Bronchial epithelial cell (primary cell): ENCODE results near the gene HTR4. TPM values are rescaled to one million over a fixed set of nuclear protein-coding genes. Genes with fewer than 3 reads are reported as not detected.

Experiments
- DNase-seq: peaks from one replicate; pipeline ENCODE4 v3.0.0-alpha.2; 2010; ENCODE audit warnings: low read depth
- FAIRE-seq: peaks from 2 replicates; lab custom pipeline; 2011; peaks lifted over from hg19 to GRCh38; lab: Jason Lieb, UNC
- H3K27me3 ChIP-seq: 2 replicates; pipeline ENCODE4 v1.5.1; 2011; ENCODE audit warnings: low read length; ENCODE audit not compliant: control insufficient read depth, insufficient read depth
- H3K36me3 ChIP-seq: 2 replicates; pipeline ENCODE4 v1.5.1; 2011; ENCODE audit warnings: low read length; ENCODE audit not compliant: control insufficient read depth, insufficient read depth
- H3K4me3 ChIP-seq: 2 replicates; pipeline ENCODE4 v1.5.1; 2011; ENCODE audit warnings: mild to moderate bottlenecking, low read depth, low read length, control low read depth
- total RNA-seq: library from RNA; depleted of rRNA; stranded (reverse); fragments of >200 nt; gene quantifications from 2 replicates; pipeline ENCODE4 v1.2.1, GENCODE V29; 2014
- TF ChIP-seq, protein P1 (sequence below): IDR thresholded peaks from 2 replicates; pipeline ENCODE4 v1.5.1; 2011; ENCODE audit warnings: mild to moderate bottlenecking, moderate library complexity, low read length, control low read depth, inconsistent platforms; ENCODE audit not compliant: insufficient read depth, severe bottlenecking

Gene HTR4
- total RNA-seq, 1 donor from 2014 or later, result not detected

- H3K27me3 ChIP-seq, result no peaks in the 10 kb centered on the region
- DNase-seq, result no peak
- no peak overlapping the region for H3K4me3 ChIP-seq
- no peaks in the 10 kb centered on the region for H3K36me3 ChIP-seq
- no peak for FAIRE-seq
- TF ChIP-seq, protein P1, sequence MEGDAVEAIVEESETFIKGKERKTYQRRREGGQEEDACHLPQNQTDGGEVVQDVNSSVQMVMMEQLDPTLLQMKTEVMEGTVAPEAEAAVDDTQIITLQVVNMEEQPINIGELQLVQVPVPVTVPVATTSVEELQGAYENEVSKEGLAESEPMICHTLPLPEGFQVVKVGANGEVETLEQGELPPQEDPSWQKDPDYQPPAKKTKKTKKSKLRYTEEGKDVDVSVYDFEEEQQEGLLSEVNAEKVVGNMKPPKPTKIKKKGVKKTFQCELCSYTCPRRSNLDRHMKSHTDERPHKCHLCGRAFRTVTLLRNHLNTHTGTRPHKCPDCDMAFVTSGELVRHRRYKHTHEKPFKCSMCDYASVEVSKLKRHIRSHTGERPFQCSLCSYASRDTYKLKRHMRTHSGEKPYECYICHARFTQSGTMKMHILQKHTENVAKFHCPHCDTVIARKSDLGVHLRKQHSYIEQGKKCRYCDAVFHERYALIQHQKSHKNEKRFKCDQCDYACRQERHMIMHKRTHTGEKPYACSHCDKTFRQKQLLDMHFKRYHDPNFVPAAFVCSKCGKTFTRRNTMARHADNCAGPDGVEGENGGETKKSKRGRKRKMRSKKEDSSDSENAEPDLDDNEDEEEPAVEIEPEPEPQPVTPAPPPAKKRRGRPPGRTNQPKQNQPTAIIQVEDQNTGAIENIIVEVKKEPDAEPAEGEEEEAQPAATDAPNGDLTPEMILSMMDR, result no peak
Observed at GRCh38 chr5:148586796-148587195, 67.5 kb downstream of the HTR4 start.

DNA sequence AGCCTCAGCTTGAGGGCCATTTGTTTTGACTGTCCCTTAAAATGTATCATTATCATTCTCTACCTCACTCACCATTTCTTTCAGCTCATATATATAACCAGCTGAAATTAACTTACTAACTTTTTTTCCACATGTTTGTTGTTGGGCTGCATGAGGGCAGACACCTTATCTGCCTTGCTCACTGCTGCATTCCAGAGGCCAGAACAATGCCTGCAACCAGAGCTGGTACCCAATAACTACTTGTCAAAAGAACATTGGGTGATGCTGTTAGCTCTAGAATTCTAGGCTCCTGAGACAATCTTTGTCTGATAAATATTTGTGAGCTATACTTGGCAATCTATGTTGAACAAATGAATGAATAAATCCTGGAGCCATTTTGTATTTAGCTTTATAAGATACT is 68.3 kb downstream of the HTR4 start:
- FAIRE-seq, result no peak
- peak; percentile 2 for DNase-seq

DNA sequence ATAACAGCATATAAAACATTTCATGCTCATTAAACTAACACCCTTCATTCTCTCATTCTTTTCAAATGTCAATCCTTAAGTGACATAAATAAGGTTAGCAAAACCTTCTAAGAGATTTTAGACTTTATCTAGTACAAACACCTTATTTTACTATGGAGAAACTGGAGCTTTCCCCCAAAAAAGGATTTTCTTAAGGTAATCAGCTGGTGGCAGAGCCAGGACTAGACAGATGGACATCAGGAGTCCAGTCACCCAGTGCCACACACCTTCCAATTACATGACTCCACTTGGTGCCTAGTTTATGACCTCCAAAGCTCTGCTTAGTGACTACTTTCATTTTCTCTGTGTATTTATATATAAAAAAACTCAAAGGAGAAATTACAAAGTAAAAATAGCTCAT is 70.2 kb downstream of the HTR4 start:
- TF ChIP-seq, protein P1, result no peak
- FAIRE-seq, result no peak
- no peak overlapping the region for H3K4me3 ChIP-seq
- H3K36me3 ChIP-seq, result no peaks in the 10 kb centered on the region
- no peak for DNase-seq
- H3K27me3 ChIP-seq, result no peaks in the 10 kb centered on the region

More for the DNA sequence above, 68.3 kb downstream of the HTR4 start:
- H3K4me3 ChIP-seq, result no peak overlapping the region
- TF ChIP-seq, protein P1, result no peak
- H3K27me3 ChIP-seq, result no peaks in the 10 kb centered on the region
- H3K36me3 ChIP-seq, result no peaks in the 10 kb centered on the region

DNA sequence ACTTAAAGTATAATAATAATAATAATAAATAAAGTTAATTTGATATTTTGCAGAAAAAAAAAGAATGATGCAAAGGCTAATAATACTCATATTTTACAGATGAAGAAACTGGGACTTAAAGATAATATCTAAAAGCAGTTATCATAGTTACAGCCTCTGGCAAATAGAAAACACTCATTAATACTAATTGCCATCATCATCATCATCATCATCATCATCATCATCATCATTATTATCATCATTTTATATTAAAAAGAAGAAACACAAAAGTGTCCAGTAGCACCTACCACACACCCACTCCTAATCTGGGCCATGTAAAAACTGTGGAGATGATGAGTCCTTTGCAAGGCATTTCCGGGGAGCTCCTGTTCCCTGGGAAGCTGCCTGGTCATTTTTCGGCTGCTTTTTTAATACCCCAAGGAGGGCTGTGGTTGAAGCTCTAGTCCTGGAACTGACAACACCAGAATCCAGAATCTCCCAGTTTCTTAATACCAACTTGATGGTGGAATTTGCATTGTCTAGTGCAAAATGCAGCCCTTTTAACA is 70.8 kb downstream of the HTR4 start:
- H3K36me3 ChIP-seq, result no peaks in the 10 kb centered on the region
- no peaks in the 10 kb centered on the region for H3K27me3 ChIP-seq
- TF ChIP-seq, protein P1, result no peak
- no peak for FAIRE-seq
- DNase-seq, result peak; percentile 12
- H3K4me3 ChIP-seq, result no peak overlapping the region

GRCh38 chr5:148574167-148574566 is 80.2 kb downstream of the HTR4 start:
- no peaks in the 10 kb centered on the region for H3K36me3 ChIP-seq
- no peak overlapping the region for H3K4me3 ChIP-seq
- FAIRE-seq, result no peak
- TF ChIP-seq, protein P1, result no peak
- H3K27me3 ChIP-seq, result peaks cover 2% of the 10 kb centered on the region
- no peak for DNase-seq

DNA sequence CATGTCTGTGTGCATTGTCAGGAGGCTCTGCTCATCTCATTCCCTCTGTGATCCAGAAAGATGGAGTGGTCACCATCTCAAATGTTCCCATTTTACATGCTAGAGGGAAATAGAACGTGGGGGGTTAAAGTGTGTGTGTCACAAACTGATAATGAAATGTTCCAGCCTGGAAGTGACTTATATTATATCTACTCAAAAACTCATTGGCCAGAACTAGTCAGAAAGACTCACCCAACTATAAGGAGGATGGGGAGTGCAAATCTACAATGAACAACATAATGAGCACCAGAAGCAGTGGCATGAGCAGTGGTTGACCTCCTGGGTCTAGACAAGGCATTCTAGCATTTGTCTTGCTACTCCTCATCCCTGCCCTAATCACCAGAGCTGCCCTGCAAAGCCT is 81.0 kb downstream of the HTR4 start:
- DNase-seq (no peak), FAIRE-seq (no peak)
- no peak overlapping the region for H3K4me3 ChIP-seq
- peaks cover 2% of the 10 kb centered on the region for H3K27me3 ChIP-seq
- TF ChIP-seq, protein P1, result no peak
- no peaks in the 10 kb centered on the region for H3K36me3 ChIP-seq
